ENCODE measurements around the gene XRCC1.
"Not testable (repeated sequence)": the region's sequence is repeated elsewhere in the genome, so short reads cannot be mapped to it uniquely, and the experiment has no call there.

XRCC1 gene

DNA sequence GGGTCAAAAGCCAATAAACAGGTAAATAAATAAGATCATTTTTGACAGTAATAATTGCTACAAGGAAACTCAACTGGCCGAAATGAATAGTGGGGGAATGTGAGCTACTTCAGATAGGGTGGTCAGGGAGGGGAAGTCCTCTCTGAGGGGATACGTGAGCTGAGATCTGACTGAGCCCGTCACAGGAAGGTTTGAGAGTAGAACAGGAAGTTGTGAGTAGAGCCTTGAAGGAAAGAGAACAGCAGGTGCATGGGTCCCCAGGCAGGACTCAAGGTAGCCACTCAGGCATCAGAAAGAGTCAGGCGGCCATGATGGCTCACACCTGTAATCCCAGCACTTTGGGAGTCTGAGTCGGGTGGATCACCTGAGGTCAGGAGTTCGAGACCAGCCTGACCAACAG is 14.4 kb upstream of the XRCC1 start:
- no peak overlapping the region for H3K27ac ChIP-seq (replicated peaks)
- TF ChIP-seq SPI1 (IDR thresholded peaks at IDR 0.05; ENCODE audit: borderline replicate concordance, low read depth): no peak
- no peak for TF ChIP-seq GABPA (IDR thresholded peaks at IDR 0.05; ENCODE audit: low read depth)
- no peak for TF ChIP-seq REST (IDR thresholded peaks at IDR 0.05; ENCODE audit: insufficient replicate concordance, low read depth)
- TF ChIP-seq, protein P1, sequence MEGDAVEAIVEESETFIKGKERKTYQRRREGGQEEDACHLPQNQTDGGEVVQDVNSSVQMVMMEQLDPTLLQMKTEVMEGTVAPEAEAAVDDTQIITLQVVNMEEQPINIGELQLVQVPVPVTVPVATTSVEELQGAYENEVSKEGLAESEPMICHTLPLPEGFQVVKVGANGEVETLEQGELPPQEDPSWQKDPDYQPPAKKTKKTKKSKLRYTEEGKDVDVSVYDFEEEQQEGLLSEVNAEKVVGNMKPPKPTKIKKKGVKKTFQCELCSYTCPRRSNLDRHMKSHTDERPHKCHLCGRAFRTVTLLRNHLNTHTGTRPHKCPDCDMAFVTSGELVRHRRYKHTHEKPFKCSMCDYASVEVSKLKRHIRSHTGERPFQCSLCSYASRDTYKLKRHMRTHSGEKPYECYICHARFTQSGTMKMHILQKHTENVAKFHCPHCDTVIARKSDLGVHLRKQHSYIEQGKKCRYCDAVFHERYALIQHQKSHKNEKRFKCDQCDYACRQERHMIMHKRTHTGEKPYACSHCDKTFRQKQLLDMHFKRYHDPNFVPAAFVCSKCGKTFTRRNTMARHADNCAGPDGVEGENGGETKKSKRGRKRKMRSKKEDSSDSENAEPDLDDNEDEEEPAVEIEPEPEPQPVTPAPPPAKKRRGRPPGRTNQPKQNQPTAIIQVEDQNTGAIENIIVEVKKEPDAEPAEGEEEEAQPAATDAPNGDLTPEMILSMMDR (IDR thresholded peaks at IDR 0.05; ENCODE audit: insufficient read depth, low read length): no peak
- no peak for TF ChIP-seq POLR2AphosphoS5 (IDR thresholded peaks at IDR 0.05; ENCODE audit: low read depth)
- no peak for DNase-seq (ENCODE audit: low read depth in 1 of 2, low spot score in 1 of 2)
- H3K27me3 ChIP-seq (ENCODE audit: insufficient read depth, poor library complexity, severe bottlenecking): no peaks in the 10 kb centered on the region
- no peak overlapping the region for H3K4me3 ChIP-seq (replicated peaks; ENCODE audit: insufficient read depth, low read length)

GRCh38 chr19:43589277-43589676 is 13.9 kb upstream of the XRCC1 start:
- H3K27ac ChIP-seq (replicated peaks): no peak overlapping the region
- no peak overlapping the region for H3K4me3 ChIP-seq (replicated peaks; ENCODE audit: insufficient read depth, low read length)
- H3K27me3 ChIP-seq (ENCODE audit: insufficient read depth, poor library complexity, severe bottlenecking): no peaks in the 10 kb centered on the region
- no peak for DNase-seq (ENCODE audit: low read depth in 1 of 2, low spot score in 1 of 2)
- no peak for TF ChIP-seq POLR2AphosphoS5 (IDR thresholded peaks at IDR 0.05; ENCODE audit: low read depth)
- TF ChIP-seq SPI1 (IDR thresholded peaks at IDR 0.05; ENCODE audit: borderline replicate concordance, low read depth): no peak
- TF ChIP-seq, protein P1 (IDR thresholded peaks at IDR 0.05; ENCODE audit: insufficient read depth, low read length): no peak
- TF ChIP-seq REST (IDR thresholded peaks at IDR 0.05; ENCODE audit: insufficient replicate concordance, low read depth): no peak
- TF ChIP-seq GABPA (IDR thresholded peaks at IDR 0.05; ENCODE audit: low read depth): no peak

GRCh38 chr19:43587029-43587428 is 11.7 kb upstream of the XRCC1 start:
- not testable (repeated sequence) for H3K27ac ChIP-seq (replicated peaks); H3K4me3 ChIP-seq (replicated peaks; ENCODE audit: insufficient read depth, low read length); DNase-seq (ENCODE audit: low read depth in 1 of 2, low spot score in 1 of 2); H3K27me3 ChIP-seq (ENCODE audit: insufficient read depth, poor library complexity, severe bottlenecking)

DNA sequence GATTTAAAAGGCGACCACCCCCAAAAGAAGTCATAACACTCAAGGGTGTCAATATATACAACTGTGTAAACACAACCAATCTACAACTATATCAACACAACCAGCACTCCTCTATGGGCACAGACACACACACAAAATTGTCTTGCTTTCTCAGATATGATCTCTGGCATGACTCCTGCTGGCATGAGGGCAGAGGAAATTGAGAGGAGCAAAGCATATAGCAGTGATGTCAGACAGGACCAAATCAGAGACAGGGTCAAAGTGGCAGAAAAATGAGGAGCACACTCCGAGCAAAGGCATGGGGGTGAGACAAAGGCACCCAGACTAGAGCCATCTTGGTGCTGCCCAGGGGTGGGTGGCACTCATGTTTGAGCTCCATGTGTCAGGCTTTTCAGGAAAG is 11.0 kb upstream of the XRCC1 start:
- no peak for TF ChIP-seq REST (IDR thresholded peaks at IDR 0.05; ENCODE audit: insufficient replicate concordance, low read depth)
- TF ChIP-seq SPI1 (IDR thresholded peaks at IDR 0.05; ENCODE audit: borderline replicate concordance, low read depth): no peak
- TF ChIP-seq, protein P1 (IDR thresholded peaks at IDR 0.05; ENCODE audit: insufficient read depth, low read length): no peak
- no peak for TF ChIP-seq POLR2AphosphoS5 (IDR thresholded peaks at IDR 0.05; ENCODE audit: low read depth)
- TF ChIP-seq GABPA (IDR thresholded peaks at IDR 0.05; ENCODE audit: low read depth): no peak
- no peak overlapping the region for H3K4me3 ChIP-seq (replicated peaks; ENCODE audit: insufficient read depth, low read length)
- no peak overlapping the region for H3K27ac ChIP-seq (replicated peaks)
- H3K27me3 ChIP-seq (ENCODE audit: insufficient read depth, poor library complexity, severe bottlenecking): no peaks in the 10 kb centered on the region
- no peak for DNase-seq (ENCODE audit: low read depth in 1 of 2, low spot score in 1 of 2)

Measured in HL-60 (cell line).